Measurements from ENCODE around the gene TUT7. TPM values are rescaled to one million over a fixed set of nuclear protein-coding genes. Genes with fewer than 3 reads are reported as not detected.
A peak's percentile ranks its signal among the peaks of the same experiment; 100 is the strongest.

Gene TUT7
- polyA plus RNA-seq, 1 experiment = 31.8 TPM

DNA sequence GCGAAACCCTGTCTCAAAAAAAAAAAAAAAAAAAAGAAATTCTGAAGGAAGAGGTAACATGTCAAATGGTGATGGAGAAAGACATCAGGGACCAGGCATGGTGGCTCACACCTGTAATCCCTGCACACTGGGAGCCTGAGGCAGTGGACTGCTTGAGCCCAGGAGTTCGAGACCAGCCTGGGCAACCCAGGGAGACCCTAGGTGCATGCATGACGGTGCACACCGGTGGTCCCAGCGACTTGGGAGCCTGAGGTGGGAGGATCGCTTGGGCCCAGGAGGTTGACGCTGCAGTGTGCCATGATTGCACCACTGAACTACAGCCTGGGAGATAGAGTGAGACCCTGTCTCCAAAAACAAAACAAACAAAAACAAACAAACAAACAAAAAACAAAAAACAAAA is 73.6 kb downstream of the TUT7 start:
- H3K27ac ChIP-seq (ENCODE audit: low read depth, low read length) = no peak overlapping the region
- TF ChIP-seq, protein P1, sequence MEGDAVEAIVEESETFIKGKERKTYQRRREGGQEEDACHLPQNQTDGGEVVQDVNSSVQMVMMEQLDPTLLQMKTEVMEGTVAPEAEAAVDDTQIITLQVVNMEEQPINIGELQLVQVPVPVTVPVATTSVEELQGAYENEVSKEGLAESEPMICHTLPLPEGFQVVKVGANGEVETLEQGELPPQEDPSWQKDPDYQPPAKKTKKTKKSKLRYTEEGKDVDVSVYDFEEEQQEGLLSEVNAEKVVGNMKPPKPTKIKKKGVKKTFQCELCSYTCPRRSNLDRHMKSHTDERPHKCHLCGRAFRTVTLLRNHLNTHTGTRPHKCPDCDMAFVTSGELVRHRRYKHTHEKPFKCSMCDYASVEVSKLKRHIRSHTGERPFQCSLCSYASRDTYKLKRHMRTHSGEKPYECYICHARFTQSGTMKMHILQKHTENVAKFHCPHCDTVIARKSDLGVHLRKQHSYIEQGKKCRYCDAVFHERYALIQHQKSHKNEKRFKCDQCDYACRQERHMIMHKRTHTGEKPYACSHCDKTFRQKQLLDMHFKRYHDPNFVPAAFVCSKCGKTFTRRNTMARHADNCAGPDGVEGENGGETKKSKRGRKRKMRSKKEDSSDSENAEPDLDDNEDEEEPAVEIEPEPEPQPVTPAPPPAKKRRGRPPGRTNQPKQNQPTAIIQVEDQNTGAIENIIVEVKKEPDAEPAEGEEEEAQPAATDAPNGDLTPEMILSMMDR (IDR thresholded peaks at IDR 0.05; ENCODE audit: low read depth, low read length) = no peak
- H3K4me3 ChIP-seq (ENCODE audit: low read depth, low read length) = no peak overlapping the region
- CTCF ChIA-PET = no interaction called here
- no peaks in the 10 kb centered on the region; the same call in 1 of the 2 replicates for H3K9me3 ChIP-seq (ENCODE audit: control insufficient read depth, insufficient read depth, low read length)
- no peaks in the 10 kb centered on the region for H3K27me3 ChIP-seq (ENCODE audit: control insufficient read depth, insufficient read depth, low read length)
- no peak for DNase-seq (ENCODE audit: low read depth, low spot score)
- POLR2A ChIA-PET = no interaction called here

- Histone ChIP-seq H3K27ac (ENCODE audit: low read depth, low read length) (no peak overlapping the region), H3K9me3 (ENCODE audit: control insufficient read depth, insufficient read depth, low read length) (no peaks in the 10 kb centered on the region; the same call in 1 of the 2 replicates), H3K27me3 (ENCODE audit: control insufficient read depth, insufficient read depth, low read length) (no peaks in the 10 kb centered on the region), H3K4me3 (ENCODE audit: low read depth, low read length) (no peak overlapping the region)
- DNase-seq (ENCODE audit: low read depth, low spot score) = no peak
- CTCF ChIA-PET = no interaction called here
- TF ChIP-seq, protein P1 (IDR thresholded peaks at IDR 0.05; ENCODE audit: low read depth, low read length) = no peak
- POLR2A ChIA-PET = no interaction called here
Observed at GRCh38 chr9:86279839-86280238, 74.4 kb downstream of the TUT7 start.

DNA sequence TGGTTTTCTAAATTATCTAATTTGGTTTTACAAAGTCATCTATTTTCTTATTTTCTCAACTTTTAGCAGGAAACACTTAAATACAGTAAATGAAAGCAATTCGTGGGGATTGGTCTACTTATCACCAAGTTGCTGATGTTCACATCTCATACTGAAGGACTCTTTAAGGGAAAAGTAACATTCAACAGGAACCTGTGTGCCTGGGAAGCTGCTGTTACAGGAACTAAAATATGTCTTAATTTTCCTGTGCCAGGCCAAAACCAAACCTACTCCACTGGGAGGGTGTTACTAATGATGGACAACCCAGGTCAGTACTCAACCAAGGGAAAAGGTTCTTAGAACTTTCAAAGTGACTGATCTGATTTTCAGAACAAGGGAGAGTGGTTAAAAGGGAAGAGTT is 77.1 kb downstream of the TUT7 start:
- H3K27ac ChIP-seq (ENCODE audit: low read depth, low read length) = no peak overlapping the region
- no peaks in the 10 kb centered on the region for H3K27me3 ChIP-seq (ENCODE audit: control insufficient read depth, insufficient read depth, low read length)
- H3K4me3 ChIP-seq (ENCODE audit: low read depth, low read length) = no peak overlapping the region
- H3K9me3 ChIP-seq (ENCODE audit: control insufficient read depth, insufficient read depth, low read length) = no peaks in the 10 kb centered on the region
- ChIA-PET POLR2A (no interaction called here), CTCF (interaction anchor here (1.9 kb wide), 1 partner anchor 75 kb away, joined by 11 read pairs; no protein-coding TSS in a partner anchor)
- TF ChIP-seq, protein P1 (IDR thresholded peaks at IDR 0.05; ENCODE audit: low read depth, low read length) = no peak
- DNase-seq (ENCODE audit: low read depth, low spot score) = no peak

- Histone ChIP-seq H3K4me3 (ENCODE audit: low read depth, low read length) (no peak overlapping the region), H3K27ac (ENCODE audit: low read depth, low read length) (no peak overlapping the region), H3K9me3 (ENCODE audit: control insufficient read depth, insufficient read depth, low read length) (no peaks in the 10 kb centered on the region), H3K27me3 (ENCODE audit: control insufficient read depth, insufficient read depth, low read length) (no peaks in the 10 kb centered on the region)
- DNase-seq (ENCODE audit: low read depth, low spot score) = no peak
- ChIA-PET CTCF (interaction anchor here (0.7 to 1.9 kb wide), 3 partner anchors 9 to 80 kb away, joined by 5 to 11 read pairs (median 8); no protein-coding TSS in a partner anchor), POLR2A (no interaction called here)
- TF ChIP-seq, protein P1 (IDR thresholded peaks at IDR 0.05; ENCODE audit: low read depth, low read length) = peak; percentile 28; the same call in 1 of the 2 replicates
Observed at GRCh38 chr9:86275962-86276361, 78.2 kb downstream of the TUT7 start.

DNA sequence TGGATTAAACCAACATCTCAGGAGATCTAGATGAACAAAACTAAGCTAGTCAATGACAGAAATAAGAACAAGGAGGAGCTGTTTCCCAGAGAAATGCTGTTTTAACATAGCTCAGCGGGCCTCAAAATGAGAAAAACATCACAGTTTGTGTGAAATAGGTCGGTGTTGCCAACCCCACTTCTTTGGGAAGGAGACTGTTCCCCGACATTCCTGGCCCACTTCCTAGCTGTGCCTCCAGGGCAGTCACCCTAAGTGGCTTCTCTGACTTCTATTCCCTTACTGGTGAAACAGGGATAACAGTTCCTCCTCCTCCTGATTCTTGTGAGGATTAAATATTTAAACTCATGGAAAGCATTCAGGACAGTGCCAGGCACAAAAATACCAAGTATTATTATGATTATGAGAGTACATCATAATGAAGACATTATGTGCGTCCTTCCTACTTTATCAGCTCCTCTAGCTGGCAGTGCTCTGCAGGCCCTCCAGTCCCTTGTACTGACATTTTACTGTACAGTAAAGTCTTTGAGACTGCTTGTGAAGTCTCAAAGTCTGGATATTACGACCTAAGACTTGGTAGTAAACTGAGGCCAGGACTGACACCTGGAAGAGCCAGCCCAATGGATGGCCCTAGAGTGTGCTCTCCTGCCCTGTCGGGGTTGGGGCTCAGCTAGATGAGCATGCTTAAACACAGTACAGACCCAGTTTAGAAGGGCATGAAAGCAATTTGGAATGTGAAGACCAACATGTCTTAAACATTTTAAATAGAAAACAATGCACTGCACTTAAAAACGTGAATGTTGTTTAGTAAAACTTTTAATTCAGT is 79.2 kb downstream of the TUT7 start:
- TF ChIP-seq, protein P1 (IDR thresholded peaks at IDR 0.05; ENCODE audit: low read depth, low read length) = no peak
- no peak for DNase-seq (ENCODE audit: low read depth, low spot score)
- Histone ChIP-seq H3K27ac (ENCODE audit: low read depth, low read length) (no peak overlapping the region), H3K27me3 (ENCODE audit: control insufficient read depth, insufficient read depth, low read length) (no peaks in the 10 kb centered on the region), H3K9me3 (ENCODE audit: control insufficient read depth, insufficient read depth, low read length) (no peaks in the 10 kb centered on the region), H3K4me3 (ENCODE audit: low read depth, low read length) (no peak overlapping the region)
- ChIA-PET CTCF (interaction anchor here (1.4 to 1.9 kb wide), 3 partner anchors 8 to 73 kb away, joined by 5 to 12 read pairs (median 11); no protein-coding TSS in a partner anchor), POLR2A (no interaction called here)
